ENCODE measurements around the gene NYAP1.
"Not testable (repeated sequence)": the region's sequence is repeated elsewhere in the genome, so short reads cannot be mapped to it uniquely, and the experiment has no call there.

NYAP1 gene

DNA sequence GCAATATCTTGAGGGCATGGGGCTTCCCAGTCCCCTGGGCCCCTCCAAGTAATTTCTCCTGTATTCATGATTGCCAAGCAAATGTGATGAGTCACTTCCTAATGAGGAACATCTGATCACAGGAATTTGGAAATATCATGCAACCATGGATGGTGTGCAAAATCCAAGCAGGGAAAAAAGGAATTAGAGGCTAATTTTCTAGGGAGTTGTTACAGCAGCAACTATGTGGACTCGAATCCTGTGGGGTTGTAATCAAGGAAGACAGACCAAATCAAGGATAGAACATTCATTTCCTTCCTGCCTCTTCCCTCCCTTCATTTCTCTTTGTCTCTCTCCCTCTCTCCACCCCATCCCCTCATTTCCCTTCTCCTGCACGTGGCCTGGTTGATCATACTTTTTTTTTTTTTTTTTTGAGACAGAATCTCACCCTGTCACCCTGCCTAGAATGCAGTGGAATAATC lies 31.4 kb downstream of the NYAP1 start:
- no peak for DNase-seq

DNA sequence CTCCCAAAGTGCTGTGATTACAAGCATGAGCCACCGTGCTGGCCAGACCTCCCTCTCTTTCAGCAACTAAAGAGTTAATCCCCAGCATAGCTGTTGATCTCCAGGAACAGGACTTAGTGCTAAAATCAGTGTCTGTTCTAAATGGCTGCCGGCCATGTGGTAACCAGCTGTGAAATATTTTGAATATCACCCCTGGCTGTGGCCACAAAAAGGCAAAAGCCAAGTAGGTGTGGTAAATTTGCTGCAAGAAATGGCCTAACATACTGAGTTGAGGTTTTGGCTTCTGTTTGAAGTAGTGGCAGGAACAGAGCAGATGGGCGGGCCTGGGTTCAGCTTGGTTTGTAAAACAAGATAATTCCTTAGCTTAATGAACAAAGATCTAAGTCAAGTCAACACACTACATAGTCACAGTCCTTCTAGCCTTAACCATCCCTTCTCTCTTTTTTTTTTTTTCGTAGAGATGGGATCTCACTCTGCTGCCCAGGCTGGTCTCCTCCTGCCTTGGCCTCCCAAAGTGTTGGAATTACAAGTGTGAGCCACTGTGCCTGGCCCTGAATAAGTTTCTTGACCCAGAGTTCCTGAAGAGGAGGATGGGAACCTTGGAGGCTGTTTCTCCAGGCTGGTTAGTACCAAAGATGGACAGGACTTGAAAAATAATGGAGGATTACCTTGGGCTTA lies 32.5 kb downstream of the NYAP1 start:
- peak; percentile 41 for DNase-seq

GRCh38 chr7:100517305-100517704 lies 33.6 kb downstream of the NYAP1 start:
- DNase-seq: no peak

GRCh38 chr7:100519580-100519979 lies 35.9 kb downstream of the NYAP1 start:
- DNase-seq: no peak

GRCh38 chr7:100520138-100520537 lies 36.4 kb downstream of the NYAP1 start:
- no peak for DNase-seq

GRCh38 chr7:100521076-100521475 lies 37.3 kb downstream of the NYAP1 start:
- no peak for DNase-seq

DNA sequence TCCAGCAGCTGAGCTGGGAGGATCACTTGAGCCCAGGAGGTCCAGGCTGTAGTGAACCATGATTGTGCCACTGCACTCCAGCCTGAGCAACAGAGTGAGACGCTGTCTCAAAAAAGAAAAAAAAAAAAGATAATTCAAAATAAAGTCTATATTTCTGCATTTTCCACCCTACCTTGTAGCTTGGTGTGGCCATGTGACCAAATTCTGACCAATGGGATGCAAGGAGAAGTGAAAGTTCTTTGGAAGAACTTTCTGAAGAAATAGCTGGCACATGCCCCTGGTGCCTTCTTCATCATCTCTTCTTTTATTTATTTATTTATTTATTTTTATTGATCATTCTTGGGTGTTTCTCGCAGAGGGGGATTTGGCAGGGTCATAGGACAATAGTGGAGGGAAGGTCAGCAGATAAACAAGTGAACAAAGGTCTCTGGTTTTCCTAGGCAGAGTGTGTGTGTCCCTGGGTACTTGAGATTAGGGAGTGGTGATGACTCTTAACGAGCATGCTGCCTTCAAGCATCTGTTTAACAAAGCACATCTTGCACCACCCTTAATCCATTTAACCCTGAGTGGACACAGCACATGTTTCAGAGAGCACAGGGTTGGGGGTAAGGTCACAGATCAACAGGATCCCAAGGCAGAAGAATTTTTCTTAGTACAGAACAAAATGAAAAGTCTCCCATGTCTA lies 38.3 kb downstream of the NYAP1 start:
- not testable (repeated sequence) for DNase-seq

DNA sequence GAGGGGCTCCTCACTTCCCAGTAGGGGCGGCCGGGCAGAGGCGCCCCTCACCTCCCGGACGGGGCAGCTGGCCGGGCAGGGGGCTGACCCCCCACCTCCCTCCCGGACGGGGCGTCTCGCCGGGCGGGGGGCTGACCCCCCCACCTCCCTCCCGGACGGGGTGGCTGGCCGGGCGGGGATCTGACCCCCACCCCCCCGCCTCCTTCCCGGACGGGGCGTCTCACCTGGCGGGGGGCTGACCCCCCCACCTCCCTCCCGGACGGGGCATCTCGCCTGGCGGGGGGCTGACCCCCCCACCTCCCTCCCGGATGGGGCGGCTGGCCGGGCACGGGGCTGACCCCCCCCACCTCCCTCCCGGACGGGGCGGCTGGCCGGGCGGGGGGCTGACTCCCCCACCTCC lies 39.5 kb downstream of the NYAP1 start:
- DNase-seq: not testable (repeated sequence)

DNA sequence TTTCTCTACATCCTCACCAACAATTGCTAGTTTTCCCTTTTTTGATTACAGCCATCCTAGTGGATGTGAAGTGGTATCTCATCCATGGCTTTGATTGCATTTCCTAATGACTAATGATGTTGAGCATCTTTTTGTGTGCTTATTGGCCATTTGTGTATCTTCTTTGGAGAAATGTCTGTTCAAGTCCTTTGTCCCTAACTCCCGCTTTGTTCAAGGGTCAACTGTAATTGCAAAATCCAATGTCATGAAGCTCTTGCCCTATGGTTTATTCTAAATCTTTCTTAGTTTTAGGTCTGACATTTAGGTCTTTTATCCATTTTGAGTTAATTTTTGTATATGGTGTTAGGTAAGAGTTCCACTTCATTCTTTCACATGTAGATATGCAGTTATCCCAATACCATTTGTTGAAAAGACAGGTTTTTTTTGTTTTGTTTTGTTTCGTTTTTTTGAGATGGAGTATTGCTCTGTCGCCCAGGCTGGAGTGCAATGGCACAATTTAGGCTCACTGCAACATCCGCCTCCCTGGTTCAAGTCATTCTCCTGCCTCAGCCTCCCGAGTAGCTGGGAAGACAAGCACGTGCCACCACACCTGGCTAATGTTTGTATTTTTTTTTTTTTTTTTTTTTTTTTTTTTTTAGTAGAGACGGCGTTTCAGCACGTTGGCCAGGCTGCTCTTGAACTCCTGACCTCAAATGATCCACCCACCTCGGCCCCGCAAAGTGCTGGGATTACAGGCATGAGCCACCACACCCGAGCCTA lies 44.6 kb downstream of the NYAP1 start:
- not testable (repeated sequence) for DNase-seq

GRCh38 chr7:100532165-100533022 lies 48.7 kb downstream of the NYAP1 start:
- no peak for DNase-seq

DNA sequence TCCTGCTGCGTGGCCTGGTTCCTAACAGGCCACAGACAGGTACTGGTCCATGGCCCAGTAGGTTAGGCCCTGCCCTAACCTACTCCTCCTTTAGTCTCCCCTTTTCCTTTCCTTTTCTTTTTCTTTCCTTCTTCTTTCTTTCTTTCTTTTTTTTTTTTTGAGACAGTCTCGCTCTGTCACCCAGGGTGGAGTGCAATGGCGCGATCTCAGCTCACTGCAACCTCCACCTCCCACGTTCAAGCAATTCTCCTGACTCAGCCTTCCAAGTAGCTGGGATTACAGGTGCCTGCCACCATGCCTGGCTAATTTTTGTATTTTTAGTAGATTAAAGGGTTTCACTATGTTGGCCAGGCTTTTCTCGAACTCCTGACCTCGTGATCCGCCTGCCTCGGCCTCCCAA lies 52.3 kb downstream of the NYAP1 start:
- not testable (repeated sequence) for DNase-seq

GRCh38 chr7:100536695-100537094 lies 53.0 kb downstream of the NYAP1 start:
- not testable (repeated sequence) for DNase-seq

- DNase-seq: no peak
Measured at GRCh38 chr7:100538348-100538653, 54.6 kb downstream of the NYAP1 start.

GRCh38 chr7:100538654-100539435 lies 55.1 kb downstream of the NYAP1 start, which contains the start of gene AGFG2:
AGFG2 (plus strand) TSS chr7:100539203; CDS start chr7:100539347, 144 bp downstream.
- peak; percentile 100 for DNase-seq

- DNase-seq: no peak
Measured at GRCh38 chr7:100539436-100540006, 55.8 kb downstream of the NYAP1 start.

- no peak for DNase-seq
Measured at GRCh38 chr7:100540073-100540723, 56.5 kb downstream of the NYAP1 start.

DNA sequence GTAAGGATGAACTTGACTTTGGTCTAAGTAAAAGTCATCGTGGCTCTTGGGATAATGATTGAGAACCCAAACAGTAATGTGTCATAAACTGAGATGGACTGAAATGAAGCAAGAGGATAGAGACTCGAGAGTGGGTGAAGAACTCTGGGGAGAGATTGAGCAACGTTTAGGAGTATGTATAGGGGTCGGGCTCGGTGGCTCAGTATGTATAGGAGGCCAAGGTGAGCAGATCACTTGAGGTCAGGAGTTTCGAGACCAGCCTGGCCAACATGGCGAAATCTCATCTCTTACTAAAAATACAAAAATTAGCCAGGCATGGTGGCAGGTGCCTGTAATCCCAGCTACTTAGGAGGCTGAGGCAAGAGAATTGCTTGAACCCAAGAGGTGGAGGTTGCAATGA lies 57.6 kb downstream of the NYAP1 start:
- not testable (repeated sequence) for DNase-seq

- no peak for DNase-seq
Measured at GRCh38 chr7:100543586-100543985, 59.9 kb downstream of the NYAP1 start.

- DNase-seq: no peak
Measured at GRCh38 chr7:100544386-100544785, 60.7 kb downstream of the NYAP1 start.

Data from CD4-positive, alpha-beta T cell treated with Interferon gamma for 1 hour (primary cell).